Coronary artery (tissue), 2 donors: ENCODE results near the gene FLNA.

Experiments
- DNase-seq: peaks from one replicate; pipeline ENCODE4 v3.0.0-alpha.2; 2017; ENCODE audit warnings: low spot score
- H3K27ac ChIP-seq, 2 donors: fragments of 200-600 bp; sonication (generic); one replicate each; pipeline ENCODE4 v1.5.1; 2016 to 2019
- H3K4me3 ChIP-seq: fragments of 200-600 bp; sonication (generic); 2 replicates; pipeline ENCODE4 v1.5.1; 2016; ENCODE audit warnings: mild to moderate bottlenecking, moderate library complexity
- CTCF ChIP-seq: fragments of 200-600 bp; sonication (generic); IDR thresholded peaks from one replicate; pipeline ENCODE4 v1.5.1; 2019; ENCODE audit warnings: antibody characterized with exemption

FLNA gene

GRCh38 chrX:154366666-154367055 lies 7.8 kb downstream of the FLNA start:
- TF ChIP-seq CTCF: no peak
- peak overlapping the region; percentile 93 for H3K4me3 ChIP-seq
- peak overlapping the region; percentile 89 to 99 for H3K27ac ChIP-seq
- no peak for DNase-seq

GRCh38 chrX:154365997-154366665 lies 8.3 kb downstream of the FLNA start:
- no peak for DNase-seq
- H3K27ac ChIP-seq: peak overlapping the region; percentile 89 to 99
- peak overlapping the region; percentile 93 for H3K4me3 ChIP-seq
- TF ChIP-seq CTCF: no peak

- no peak for TF ChIP-seq CTCF
- no peak for DNase-seq
- peak overlapping the region; percentile 89 to 99 for H3K27ac ChIP-seq
- H3K4me3 ChIP-seq: peak overlapping the region; percentile 93
Measured at GRCh38 chrX:154365052-154365600, 9.3 kb downstream of the FLNA start.

- TF ChIP-seq CTCF: no peak
- Histone ChIP-seq H3K4me3 (peak overlapping the region; percentile 93), H3K27ac (peak overlapping the region; percentile 3 to 99)
- DNase-seq: no peak
Measured at GRCh38 chrX:154363706-154364439, 10.6 kb downstream of the FLNA start.

- peak overlapping the region in 1 of 2 donors; percentile 55 for H3K27ac ChIP-seq
- H3K4me3 ChIP-seq: peak overlapping the region; percentile 8
- no peak for DNase-seq
- TF ChIP-seq CTCF: no peak
Measured at GRCh38 chrX:154362085-154362742, 12.2 kb downstream of the FLNA start.

- peak overlapping the region; percentile 38 for H3K4me3 ChIP-seq
- peak overlapping the region; percentile 37 to 72 for H3K27ac ChIP-seq
- no peak for TF ChIP-seq CTCF
- DNase-seq: no peak
Measured at GRCh38 chrX:154360155-154360713, 14.2 kb downstream of the FLNA start.
